ENCODE data around the gene ADGRV1.
A peak's percentile ranks its signal among the peaks of the same experiment; 100 is the strongest.

The ADGRV1 gene

GRCh38 chr5:91183743-91184142, 625.1 kb downstream of the ADGRV1 start:
- no peak for DNase-seq

GRCh38 chr5:91186101-91186500, 627.5 kb downstream of the ADGRV1 start:
- DNase-seq = no peak

- no peak for DNase-seq
Observed at GRCh38 chr5:91187032-91187431, 628.4 kb downstream of the ADGRV1 start.

- no peak for DNase-seq
Observed at GRCh38 chr5:91188755-91189154, 630.2 kb downstream of the ADGRV1 start.

GRCh38 chr5:91189480-91190313, 631.1 kb downstream of the ADGRV1 start:
- DNase-seq = no peak

GRCh38 chr5:91190314-91190690, 631.7 kb downstream of the ADGRV1 start:
- DNase-seq = no peak

- peak; percentile 57 to 77 for DNase-seq
Observed at GRCh38 chr5:91194824-91195381, 636.3 kb downstream of the ADGRV1 start.

- no peak for DNase-seq
Observed at GRCh38 chr5:91200692-91201091, 642.1 kb downstream of the ADGRV1 start.

GRCh38 chr5:91206103-91206502, 647.5 kb downstream of the ADGRV1 start:
- no peak for DNase-seq

GRCh38 chr5:91206734-91207133, 648.1 kb downstream of the ADGRV1 start:
- DNase-seq = no peak

- no peak for DNase-seq
Observed at GRCh38 chr5:91207248-91207647, 648.7 kb downstream of the ADGRV1 start.

- no peak for DNase-seq
Observed at GRCh38 chr5:91211997-91212713, 653.6 kb downstream of the ADGRV1 start.

- DNase-seq = no peak
Observed at GRCh38 chr5:91212714-91213092, 654.1 kb downstream of the ADGRV1 start.
